Measurements from ENCODE around the gene FMNL1. TPM values are rescaled to one million over a fixed set of nuclear protein-coding genes. Genes with fewer than 3 reads are reported as not detected.

The FMNL1 gene
- total RNA-seq, 4 donors from 2014 or later = 8.3 to 13.6 (median 8.8) TPM

- WGBS, 2 donors = 70 to 73% methylated on average over 7 of the region's 7 CpGs
- intact Hi-C loops (cut with DNase I; ENCODE audit: low total_unique reads) = no loop called here
- DNase-seq (ENCODE audit: low spot score in 2 of 2) = no peak
- H3K4me3 ChIP-seq (ENCODE audit: low read depth, poor library complexity, severe bottlenecking) = no peak overlapping the region
- TF ChIP-seq CTCF (IDR thresholded peaks at IDR 0.05) (no peak), POLR2A (IDR thresholded peaks at IDR 0.05) (no peak)
These were observed 74.5 kb downstream of the FMNL1 start for GRCh38 chr17:45296003-45296832.

DNA sequence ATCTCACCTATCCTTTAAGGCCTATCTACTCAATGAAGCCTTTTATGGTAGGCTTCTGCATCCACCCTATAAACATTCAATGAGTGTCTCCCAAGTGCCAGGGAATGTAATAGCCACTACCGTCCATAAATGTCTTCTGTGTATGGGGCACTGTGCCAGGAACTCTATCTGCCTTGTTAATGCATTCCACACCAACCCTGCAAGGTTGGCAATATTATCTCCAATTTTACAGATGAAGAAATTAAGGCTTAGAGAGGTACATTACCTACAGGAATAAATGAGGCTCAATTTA, 75.1 kb downstream of the FMNL1 start:
- DNase-seq (ENCODE audit: low spot score in 2 of 2) = no peak
- WGBS, 2 donors = 4 to 17% methylated on average over 1 of the region's 1 CpG
- intact Hi-C loops (cut with DNase I; ENCODE audit: low total_unique reads) = no loop called here

More for the DNA sequence above, 75.1 kb downstream of the FMNL1 start:
- TF ChIP-seq POLR2A (IDR thresholded peaks at IDR 0.05) (no peak), CTCF (IDR thresholded peaks at IDR 0.05) (no peak)
- H3K4me3 ChIP-seq (ENCODE audit: low read depth, poor library complexity, severe bottlenecking) = no peak overlapping the region

Other genes starting within 250 kb of the FMNL1 start
- gene DCAKD, start 170.3 kb upstream of the FMNL1 start, total RNA-seq = 10 to 100 TPM; 47.9 to 70.2 (median 61.0) TPM
- 100 to 1,000 TPM in 1 of 4 donors, 10 to 100 TPM in 3; 37.3 to 101 (median 60.3) TPM for gene NMT1, start 160.6 kb upstream of the FMNL1 start, total RNA-seq
- gene PLCD3, start 89.4 kb upstream of the FMNL1 start, total RNA-seq = 100 to 1,000 TPM in 3 of 4 donors, 10 to 100 TPM in 1; 65.7 to 180 (median 105) TPM
- gene ACBD4, start 86.2 kb upstream of the FMNL1 start, total RNA-seq = 10 to 100 TPM in 2 of 4 donors, 1 to 10 TPM in 2; 8.2 to 14.9 (median 10.1) TPM
- gene HEXIM1, start 73.4 kb upstream of the FMNL1 start, total RNA-seq = 10 to 100 TPM; 20.9 to 32.7 (median 25.0) TPM
- gene HEXIM2, start 60.0 kb upstream of the FMNL1 start, total RNA-seq = 10 to 100 TPM in 1 of 4 donors, 1 to 10 TPM in 3; 2.4 to 16.7 (median 5.8) TPM
- gene SPATA32, start 40.2 kb downstream of the FMNL1 start, total RNA-seq = not detected
- 10 to 100 TPM in 3 of 4 donors, 1 to 10 TPM in 1; 8.1 to 13.0 (median 11.0) TPM for gene MAP3K14, start 95.1 kb downstream of the FMNL1 start, total RNA-seq
- 10 to 100 TPM; 58.5 to 84.4 (median 68.2) TPM for gene ARHGAP27, start 211.0 kb downstream of the FMNL1 start, total RNA-seq